Measurements from ENCODE around the gene ANKS6.
"Not testable (repeated sequence)": the region's sequence is repeated elsewhere in the genome, so short reads cannot be mapped to it uniquely, and the experiment has no call there.

Gene ANKS6

GRCh38 chr9:98702835-98703380 is 93.4 kb downstream of the ANKS6 start:
- DNase-seq (ENCODE audit: low spot score), result no peak

DNA sequence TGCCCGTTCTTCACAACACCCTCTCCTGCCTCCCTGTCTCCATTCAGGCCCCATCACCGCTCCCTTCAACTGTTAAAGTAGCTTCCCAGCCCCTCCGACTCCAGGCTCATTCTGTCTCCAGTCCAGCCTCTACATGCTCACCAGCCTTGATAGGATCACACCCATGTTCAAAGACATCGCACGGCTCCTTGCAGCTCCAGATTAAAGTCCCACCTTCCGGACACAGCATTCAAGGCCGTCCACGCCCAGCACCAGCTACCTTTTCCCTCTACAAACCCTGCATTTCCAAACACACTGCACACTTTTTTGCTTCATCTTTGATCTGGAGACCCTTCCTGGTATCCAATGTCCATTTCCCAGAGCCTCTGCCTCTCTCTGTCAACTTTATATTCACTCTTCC is 94.0 kb downstream of the ANKS6 start:
- no peak for DNase-seq (ENCODE audit: low spot score)

- DNase-seq (ENCODE audit: low spot score), result no peak
Measured at GRCh38 chr9:98701576-98701975, 94.8 kb downstream of the ANKS6 start.

DNA sequence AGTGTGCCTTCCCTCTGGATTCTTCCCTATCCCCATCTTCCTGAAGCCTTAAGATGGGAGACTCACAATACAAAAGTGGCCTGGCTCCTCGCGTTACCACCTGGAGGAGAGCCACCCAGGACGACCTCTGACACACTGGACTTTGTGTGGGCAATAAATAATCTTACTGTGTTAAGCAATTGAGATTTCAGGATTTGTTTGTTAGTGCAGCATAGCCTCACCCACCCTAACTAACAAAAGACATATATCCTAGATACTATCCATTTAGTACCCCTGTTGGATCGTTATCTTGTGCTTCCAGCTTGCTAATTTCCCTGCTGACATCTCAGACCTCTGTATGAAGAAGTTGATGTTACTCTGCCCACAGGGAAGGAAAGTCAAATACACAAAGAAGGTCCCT is 95.6 kb downstream of the ANKS6 start:
- no peak for DNase-seq (ENCODE audit: low spot score)

DNA sequence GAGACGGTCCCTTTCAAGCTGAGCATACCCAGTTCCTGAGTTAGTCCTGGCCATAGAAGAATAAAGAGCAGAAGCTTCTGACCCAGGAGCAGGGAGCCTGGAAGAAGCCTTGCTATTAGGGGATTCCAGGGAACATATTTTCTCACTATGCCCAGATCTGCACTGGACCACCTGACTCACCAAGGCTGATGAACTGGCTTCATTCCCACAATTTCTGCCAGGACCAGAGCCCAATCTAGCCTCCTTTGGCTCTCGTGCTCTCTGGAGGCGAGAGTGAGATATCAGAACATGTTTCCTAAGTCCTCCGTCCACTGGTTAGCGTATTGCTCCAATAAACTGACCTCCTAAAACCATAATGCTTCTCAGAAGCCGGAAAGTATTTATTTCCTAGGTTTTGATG is 97.5 kb downstream of the ANKS6 start:
- no peak for DNase-seq (ENCODE audit: low spot score)

DNA sequence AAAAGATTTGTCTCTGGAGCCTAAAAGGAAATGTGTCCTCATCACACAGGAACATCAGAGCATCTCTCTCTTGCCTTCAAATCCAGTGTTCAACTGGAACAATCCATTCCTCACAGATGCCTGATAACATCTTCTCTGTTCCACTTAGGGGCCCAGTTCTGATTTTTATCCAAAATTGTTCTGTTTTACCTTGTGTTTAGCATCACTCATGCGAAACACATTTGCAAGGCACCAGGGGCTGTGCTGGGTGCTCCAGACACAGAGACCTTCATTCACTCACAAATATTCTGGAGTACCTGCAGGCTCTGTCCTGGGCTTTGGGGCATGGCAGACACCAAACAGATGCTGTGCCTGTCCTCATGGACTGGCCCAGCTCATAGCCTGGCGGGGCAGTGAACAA is 101.4 kb downstream of the ANKS6 start:
- no peak for DNase-seq (ENCODE audit: low spot score)

DNA sequence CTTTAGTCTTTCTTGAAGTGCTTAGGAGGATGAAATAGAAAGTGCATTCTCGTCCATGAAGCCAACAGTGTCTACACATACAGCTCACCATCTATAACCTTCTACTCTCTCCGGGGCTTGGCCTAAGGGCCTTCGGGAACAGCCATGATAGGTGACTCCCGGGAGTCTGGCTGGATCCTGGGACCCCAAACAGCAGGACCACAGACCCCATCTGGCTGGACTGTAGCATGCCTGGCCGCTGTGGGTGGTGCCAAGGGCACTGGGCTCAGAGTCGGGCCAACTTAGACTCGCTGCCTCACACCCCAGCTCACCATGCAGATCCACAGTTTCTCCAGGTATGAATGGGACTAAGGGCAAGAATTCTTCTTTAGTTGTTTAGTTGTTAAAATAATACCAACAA is 104.0 kb downstream of the ANKS6 start:
- no peak for DNase-seq (ENCODE audit: low spot score)

DNA sequence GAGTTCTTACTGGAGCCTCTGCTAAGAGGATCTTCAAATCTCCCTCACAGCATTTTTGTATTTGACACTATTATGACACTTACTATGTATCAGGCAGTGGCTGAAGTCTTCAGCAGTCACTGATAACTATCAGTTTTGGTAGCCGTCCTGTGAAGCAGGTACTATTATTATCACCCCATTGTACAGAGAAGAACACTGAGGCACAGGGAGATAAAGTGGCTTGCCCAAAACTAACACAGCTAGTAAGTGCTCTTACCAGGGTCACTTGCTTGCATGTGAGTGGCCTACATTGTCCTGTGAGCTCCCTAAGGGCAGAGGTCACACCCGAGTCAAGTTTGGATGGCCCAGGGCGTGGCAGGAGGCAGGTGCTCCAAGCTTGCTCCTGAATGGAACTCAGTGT is 104.5 kb downstream of the ANKS6 start:
- no peak for DNase-seq (ENCODE audit: low spot score)

DNA sequence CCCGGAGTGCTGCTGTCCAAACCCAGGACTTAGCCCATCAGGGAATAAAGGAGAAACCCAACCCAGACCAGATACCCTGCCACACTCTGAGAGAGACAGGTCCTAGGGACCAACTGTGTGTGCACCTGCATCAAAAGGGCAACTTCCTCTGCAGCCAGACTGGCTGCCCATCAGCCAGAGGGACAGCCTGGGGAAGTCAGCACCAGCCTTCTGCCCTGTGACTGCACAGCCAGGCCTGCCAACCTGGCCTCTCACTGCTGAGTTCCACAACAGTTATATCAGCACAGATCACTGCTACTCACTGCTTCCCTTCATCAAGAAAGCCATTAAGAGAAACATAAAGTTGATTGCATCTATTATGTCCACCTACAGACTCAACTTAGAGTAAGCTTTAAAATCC is 105.7 kb downstream of the ANKS6 start:
- DNase-seq (ENCODE audit: low spot score), result no peak

DNA sequence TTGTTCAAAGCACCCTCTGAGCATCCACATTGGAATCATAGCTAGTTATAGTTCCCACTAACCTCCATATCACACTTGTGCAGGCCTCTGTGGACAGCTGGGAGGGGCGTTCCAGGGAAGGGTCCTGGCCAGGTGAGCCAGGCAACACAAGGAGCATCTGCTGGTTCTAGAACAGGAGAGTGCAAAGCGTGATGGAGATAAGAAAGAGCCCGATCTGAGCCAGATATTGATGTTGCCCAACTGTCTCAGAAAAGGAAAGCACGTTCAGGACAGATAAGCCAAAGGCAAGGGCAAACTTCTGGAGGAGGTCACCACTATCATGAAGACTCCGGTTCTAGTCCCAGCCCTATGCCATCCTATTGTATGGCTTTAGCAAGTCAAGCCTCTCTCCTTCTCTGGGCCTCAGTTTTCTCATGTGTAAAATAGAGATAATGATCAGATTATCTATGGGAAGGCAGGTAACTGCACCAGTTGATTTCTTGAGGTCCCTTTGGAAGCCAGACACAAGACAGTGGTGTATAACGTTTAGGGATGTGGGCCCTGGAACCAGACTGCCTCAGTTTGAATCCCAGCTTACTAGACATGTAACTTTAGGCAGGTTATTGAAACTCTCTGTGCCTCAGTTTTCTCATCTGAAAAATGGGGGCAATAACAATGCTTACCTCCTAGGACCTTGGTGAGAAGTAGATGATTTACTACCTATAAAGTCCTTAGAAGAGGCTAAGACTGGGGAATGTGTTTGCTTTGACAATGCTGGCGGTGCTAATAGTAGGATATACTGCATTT is 107.5 kb downstream of the ANKS6 start:
- DNase-seq (ENCODE audit: low spot score), result no peak

GRCh38 chr9:98687911-98688310 is 108.4 kb downstream of the ANKS6 start:
- DNase-seq (ENCODE audit: low spot score), result no peak

GRCh38 chr9:98686961-98687855 is 109.1 kb downstream of the ANKS6 start:
- no peak for DNase-seq (ENCODE audit: low spot score)

- DNase-seq (ENCODE audit: low spot score), result not testable (repeated sequence)
Measured at GRCh38 chr9:98684816-98685215, 111.5 kb downstream of the ANKS6 start.
